GM12875 (cell line): ENCODE results near the gene CENPB.
"Not testable (repeated sequence)": the region's sequence is repeated elsewhere in the genome, so short reads cannot be mapped to it uniquely, and the experiment has no call there.

Source experiments
- H3K4me3 ChIP-seq: one replicate; pipeline ENCODE4 v1.5.1; 2011; ENCODE audit warnings: low read depth, low read length, control low read depth
- CTCF ChIP-seq: IDR thresholded peaks from 2 replicates; pipeline ENCODE4 v1.5.1; 2011; ENCODE audit warnings: low read depth, mild to moderate bottlenecking, control low read depth, inconsistent platforms, low read length, moderate library complexity, borderline replicate concordance; ENCODE audit not compliant: insufficient read depth

CENPB gene

GRCh38 chr20:3786665-3787323 is at the start of gene CENPB:
CENPB (minus strand) TSS chr20:3786740; CDS start chr20:3786483, 257 bp downstream.
- H3K4me3 ChIP-seq: peak within 1 kb of the TSS; percentile 59
- TF ChIP-seq CTCF: peak; percentile 85

GRCh38 chr20:3836132-3836531 is 49.6 kb upstream of the CENPB start:
- H3K4me3 ChIP-seq: no peak overlapping the region

GRCh38 chr20:3829891-3830290 is 43.4 kb upstream of the CENPB start:
- not testable (repeated sequence) for H3K4me3 ChIP-seq

More at GRCh38 chr20:3836132-3836531, 49.6 kb upstream of the CENPB start:
- TF ChIP-seq CTCF: no peak

GRCh38 chr20:3828798-3829197 is 42.3 kb upstream of the CENPB start:
- H3K4me3 ChIP-seq: no peak overlapping the region
- no peak for TF ChIP-seq CTCF

GRCh38 chr20:3826420-3826819 is 39.9 kb upstream of the CENPB start:
- TF ChIP-seq CTCF: no peak
- no peak overlapping the region for H3K4me3 ChIP-seq

GRCh38 chr20:3825526-3825925 is 39.0 kb upstream of the CENPB start:
- TF ChIP-seq CTCF: no peak
- no peak overlapping the region for H3K4me3 ChIP-seq

GRCh38 chr20:3823881-3824280 is 37.3 kb upstream of the CENPB start:
- TF ChIP-seq CTCF: no peak
- H3K4me3 ChIP-seq: no peak overlapping the region
